ENCODE results near the gene HLF.
A peak's percentile ranks its signal among the peaks of the same experiment; 100 is the strongest.

Gene HLF

GRCh38 chr17:55264645-55265298, at the start of gene HLF:
Gene HLF, plus strand, starts transcription at chr17:55264960. Its CDS starts 525 bp downstream, at chr17:55265485.
- peak in 48 of 51 donors; percentile 19 to 85 (median 71) for DNase-seq

- no peak for DNase-seq
These were observed 49.0 kb upstream of the HLF start for GRCh38 chr17:55215711-55216110.

GRCh38 chr17:55216888-55217287, 47.9 kb upstream of the HLF start:
- DNase-seq = no peak

GRCh38 chr17:55219459-55219858, 45.3 kb upstream of the HLF start:
- DNase-seq = no peak

GRCh38 chr17:55219934-55220333, 44.8 kb upstream of the HLF start:
- DNase-seq = no peak

- DNase-seq = no peak
These were observed 41.2 kb upstream of the HLF start for GRCh38 chr17:55223524-55223923.

GRCh38 chr17:55224746-55225145, 40.0 kb upstream of the HLF start:
- no peak for DNase-seq

- no peak for DNase-seq
These were observed 39.5 kb upstream of the HLF start for GRCh38 chr17:55225237-55225636.

- DNase-seq = no peak
These were observed 36.0 kb upstream of the HLF start for GRCh38 chr17:55228683-55229192.

- no peak for DNase-seq
These were observed 35.5 kb upstream of the HLF start for GRCh38 chr17:55229276-55229675.

- no peak for DNase-seq
These were observed 34.0 kb upstream of the HLF start for GRCh38 chr17:55230716-55231115.

GRCh38 chr17:55233840-55234239, 30.9 kb upstream of the HLF start:
- no peak for DNase-seq

GRCh38 chr17:55236316-55236715, 28.4 kb upstream of the HLF start:
- no peak for DNase-seq

- peak in 2 of 51 donors; percentile 3 to 10 for DNase-seq
These were observed 27.5 kb upstream of the HLF start for GRCh38 chr17:55237268-55237667.

- no peak for DNase-seq
These were observed 26.9 kb upstream of the HLF start for GRCh38 chr17:55237841-55238178.

GRCh38 chr17:55238179-55238930, 26.4 kb upstream of the HLF start:
- peak; percentile 69 to 98 (median 92) for DNase-seq

GRCh38 chr17:55238931-55239297, 25.8 kb upstream of the HLF start:
- peak in 23 of 51 donors; percentile 5 to 84 (median 23) for DNase-seq

GRCh38 chr17:55241097-55241496, 23.7 kb upstream of the HLF start:
- DNase-seq = no peak

- DNase-seq = no peak
These were observed 22.3 kb upstream of the HLF start for GRCh38 chr17:55242476-55242875.

GRCh38 chr17:55245986-55246385, 18.8 kb upstream of the HLF start:
- no peak for DNase-seq

GRCh38 chr17:55246583-55246982, 18.2 kb upstream of the HLF start:
- no peak for DNase-seq

- DNase-seq = no peak
These were observed 16.7 kb upstream of the HLF start for GRCh38 chr17:55248077-55248476.

GRCh38 chr17:55249861-55250260, 14.9 kb upstream of the HLF start:
- DNase-seq = no peak
